ENCODE measurements around the gene RBM24.

RBM24 gene

DNA sequence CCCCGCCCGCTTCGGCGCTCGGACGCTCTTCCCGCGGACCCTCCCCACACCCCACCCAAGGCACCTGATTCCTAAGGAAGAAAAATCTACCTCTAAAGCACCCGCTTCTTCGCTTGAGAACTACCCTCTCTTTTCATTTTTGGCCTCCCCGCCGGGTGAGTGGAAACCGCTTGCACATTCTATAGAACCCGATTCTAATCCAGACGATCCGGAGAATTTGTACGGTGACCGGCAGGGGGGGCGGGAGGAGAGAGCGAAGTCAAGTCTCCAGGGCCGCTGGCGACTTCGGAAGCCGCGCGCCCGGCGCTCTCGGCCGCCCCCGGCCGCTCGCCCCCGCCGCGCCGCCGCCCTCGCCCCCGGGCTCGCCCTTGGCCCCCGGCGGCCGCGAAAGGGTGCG is at the start of gene RBM24:
TSS of gene RBM24 (plus strand) at position 262 of the 397 bp plus-strand sequence. CDS start 221 bp downstream, outside the sequence.
- H3K27me3 ChIP-seq (ENCODE audit: control insufficient read depth in 1 of 2, insufficient read depth in 2 of 2, low read length in 2 of 2): peaks cover 24 to 28% of the 10 kb centered on the region in 2 donors
- no peaks in the 10 kb centered on the region for H3K36me3 ChIP-seq (ENCODE audit: control insufficient read depth in 1 of 2, insufficient read depth in 2 of 2, low read length in 2 of 2)
- H3K4me3 ChIP-seq (ENCODE audit: low read depth in 1 of 2, low read length in 2 of 2): peak within 1 kb of the TSS; percentile 63 to 67
- no peak within 1 kb of the TSS for H3K27ac ChIP-seq (ENCODE audit: low read depth, low read length)
- peak within 1 kb of the TSS; percentile 35 to 42 for H3K9ac ChIP-seq (ENCODE audit: low read depth in 1 of 2, low read length in 2 of 2)
- H3K9me3 ChIP-seq (ENCODE audit: control insufficient read depth in 1 of 2, low read length in 2 of 2): no peaks in the 10 kb centered on the region
- peaks cover 0 to 5% of the 10 kb centered on the region in 2 donors for H3K4me1 ChIP-seq (ENCODE audit: control insufficient read depth in 1 of 2, insufficient read depth in 2 of 2, low read length in 2 of 2)

DNA sequence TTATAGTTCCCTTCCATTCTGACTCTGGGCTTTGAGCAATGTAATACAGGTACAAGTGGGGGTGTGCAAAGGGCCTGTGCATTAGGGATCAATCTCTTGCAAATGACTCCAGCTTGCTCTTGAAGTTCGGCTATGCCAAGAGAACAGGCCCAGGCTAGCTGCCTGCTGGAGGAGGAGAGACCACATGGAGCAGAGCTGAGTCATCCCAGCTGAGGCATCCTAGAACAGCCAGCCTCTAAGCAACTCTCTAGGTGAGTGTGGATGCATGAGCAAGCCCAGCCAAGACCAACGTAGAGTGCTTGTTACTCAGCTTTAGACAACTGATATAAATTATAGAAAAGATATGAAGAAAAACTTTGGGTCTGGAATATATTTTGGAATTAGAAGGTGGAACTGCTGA is 47.6 kb upstream of the RBM24 start:
- no peaks in the 10 kb centered on the region for H3K4me1 ChIP-seq (ENCODE audit: control insufficient read depth in 1 of 2, insufficient read depth in 2 of 2, low read length in 2 of 2)
- H3K9me3 ChIP-seq (ENCODE audit: control insufficient read depth in 1 of 2, low read length in 2 of 2): no peaks in the 10 kb centered on the region
- no peaks in the 10 kb centered on the region for H3K36me3 ChIP-seq (ENCODE audit: control insufficient read depth in 1 of 2, insufficient read depth in 2 of 2, low read length in 2 of 2)
- no peaks in the 10 kb centered on the region for H3K27me3 ChIP-seq (ENCODE audit: control insufficient read depth in 1 of 2, insufficient read depth in 2 of 2, low read length in 2 of 2)
- H3K4me3 ChIP-seq (ENCODE audit: low read depth in 1 of 2, low read length in 2 of 2): no peak overlapping the region
- no peak overlapping the region for H3K27ac ChIP-seq (ENCODE audit: low read depth, low read length)
- no peak overlapping the region for H3K9ac ChIP-seq (ENCODE audit: low read depth in 1 of 2, low read length in 2 of 2)

GRCh38 chr6:17237246-17237645 is 43.9 kb upstream of the RBM24 start:
- Histone ChIP-seq H3K27me3 (ENCODE audit: control insufficient read depth in 1 of 2, insufficient read depth in 2 of 2, low read length in 2 of 2) (no peaks in the 10 kb centered on the region), H3K27ac (ENCODE audit: low read depth, low read length) (no peak overlapping the region), H3K4me1 (ENCODE audit: control insufficient read depth in 1 of 2, insufficient read depth in 2 of 2, low read length in 2 of 2) (no peaks in the 10 kb centered on the region), H3K9me3 (ENCODE audit: control insufficient read depth in 1 of 2, low read length in 2 of 2) (no peaks in the 10 kb centered on the region), H3K36me3 (ENCODE audit: control insufficient read depth in 1 of 2, insufficient read depth in 2 of 2, low read length in 2 of 2) (no peaks in the 10 kb centered on the region), H3K9ac (ENCODE audit: low read depth in 1 of 2, low read length in 2 of 2) (no peak overlapping the region), H3K4me3 (ENCODE audit: low read depth in 1 of 2, low read length in 2 of 2) (no peak overlapping the region)

DNA sequence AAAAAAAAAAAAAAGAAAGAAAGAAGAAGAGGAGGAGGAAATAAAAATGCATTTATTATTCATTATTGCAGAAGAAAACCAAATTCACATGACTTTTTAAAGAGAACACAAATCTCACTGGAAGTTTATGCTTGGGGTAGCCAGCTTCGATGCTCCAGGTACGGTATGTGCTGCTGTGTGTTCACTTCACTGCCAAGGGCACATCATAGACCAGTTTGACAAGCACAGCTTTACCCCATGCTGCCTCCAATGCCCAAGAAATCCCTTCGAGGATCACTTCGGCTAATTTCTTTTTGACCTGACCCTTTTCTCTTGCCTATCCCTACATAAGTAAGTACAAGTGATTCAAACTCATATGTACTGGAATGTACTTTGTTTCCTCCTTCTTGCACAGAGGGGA is 41.9 kb upstream of the RBM24 start:
- Histone ChIP-seq H3K27me3 (ENCODE audit: control insufficient read depth in 1 of 2, insufficient read depth in 2 of 2, low read length in 2 of 2) (no peaks in the 10 kb centered on the region), H3K36me3 (ENCODE audit: control insufficient read depth in 1 of 2, insufficient read depth in 2 of 2, low read length in 2 of 2) (no peaks in the 10 kb centered on the region), H3K9ac (ENCODE audit: low read depth in 1 of 2, low read length in 2 of 2) (no peak overlapping the region), H3K27ac (ENCODE audit: low read depth, low read length) (no peak overlapping the region), H3K4me3 (ENCODE audit: low read depth in 1 of 2, low read length in 2 of 2) (no peak overlapping the region), H3K4me1 (ENCODE audit: control insufficient read depth in 1 of 2, insufficient read depth in 2 of 2, low read length in 2 of 2) (no peaks in the 10 kb centered on the region), H3K9me3 (ENCODE audit: control insufficient read depth in 1 of 2, low read length in 2 of 2) (no peaks in the 10 kb centered on the region)

GRCh38 chr6:17240803-17241500 is 40.2 kb upstream of the RBM24 start:
- Histone ChIP-seq H3K4me1 (ENCODE audit: control insufficient read depth in 1 of 2, insufficient read depth in 2 of 2, low read length in 2 of 2) (no peaks in the 10 kb centered on the region), H3K27ac (ENCODE audit: low read depth, low read length) (no peak overlapping the region), H3K36me3 (ENCODE audit: control insufficient read depth in 1 of 2, insufficient read depth in 2 of 2, low read length in 2 of 2) (no peaks in the 10 kb centered on the region), H3K9me3 (ENCODE audit: control insufficient read depth in 1 of 2, low read length in 2 of 2) (no peaks in the 10 kb centered on the region), H3K4me3 (ENCODE audit: low read depth in 1 of 2, low read length in 2 of 2) (no peak overlapping the region), H3K9ac (ENCODE audit: low read depth in 1 of 2, low read length in 2 of 2) (no peak overlapping the region), H3K27me3 (ENCODE audit: control insufficient read depth in 1 of 2, insufficient read depth in 2 of 2, low read length in 2 of 2) (no peaks in the 10 kb centered on the region)

- H3K9me3 ChIP-seq (ENCODE audit: control insufficient read depth in 1 of 2, low read length in 2 of 2): no peaks in the 10 kb centered on the region
- H3K36me3 ChIP-seq (ENCODE audit: control insufficient read depth in 1 of 2, insufficient read depth in 2 of 2, low read length in 2 of 2): no peaks in the 10 kb centered on the region
- H3K4me3 ChIP-seq (ENCODE audit: low read depth in 1 of 2, low read length in 2 of 2): no peak overlapping the region
- H3K27me3 ChIP-seq (ENCODE audit: control insufficient read depth in 1 of 2, insufficient read depth in 2 of 2, low read length in 2 of 2): no peaks in the 10 kb centered on the region
- H3K4me1 ChIP-seq (ENCODE audit: control insufficient read depth in 1 of 2, insufficient read depth in 2 of 2, low read length in 2 of 2): no peaks in the 10 kb centered on the region
- no peak overlapping the region for H3K27ac ChIP-seq (ENCODE audit: low read depth, low read length)
- no peak overlapping the region for H3K9ac ChIP-seq (ENCODE audit: low read depth in 1 of 2, low read length in 2 of 2)
Measured at GRCh38 chr6:17242087-17242486, 39.1 kb upstream of the RBM24 start.

DNA sequence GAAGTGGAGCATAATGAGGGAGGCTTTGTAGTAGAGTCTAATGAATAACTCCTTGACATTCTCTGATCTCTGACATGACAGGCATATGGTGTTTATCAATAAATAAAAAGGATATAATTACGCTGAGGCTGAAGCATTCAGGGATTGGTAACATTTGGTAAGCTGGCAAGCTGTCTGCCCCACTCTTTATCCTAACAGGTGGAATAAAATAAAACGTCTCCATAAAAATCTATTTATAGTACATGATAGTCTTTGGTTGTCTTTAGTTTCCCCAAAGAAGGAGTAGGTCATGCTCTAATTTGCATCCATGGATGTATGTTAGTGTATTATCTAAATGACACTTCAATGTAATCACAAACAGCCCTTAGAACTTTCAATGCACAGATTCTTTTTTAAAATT is 30.9 kb upstream of the RBM24 start:
- no peak overlapping the region for H3K4me3 ChIP-seq (ENCODE audit: low read depth in 1 of 2, low read length in 2 of 2)
- no peak overlapping the region for H3K9ac ChIP-seq (ENCODE audit: low read depth in 1 of 2, low read length in 2 of 2)
- H3K36me3 ChIP-seq (ENCODE audit: control insufficient read depth in 1 of 2, insufficient read depth in 2 of 2, low read length in 2 of 2): no peaks in the 10 kb centered on the region
- no peaks in the 10 kb centered on the region for H3K4me1 ChIP-seq (ENCODE audit: control insufficient read depth in 1 of 2, insufficient read depth in 2 of 2, low read length in 2 of 2)
- H3K9me3 ChIP-seq (ENCODE audit: control insufficient read depth in 1 of 2, low read length in 2 of 2): no peaks in the 10 kb centered on the region
- no peaks in the 10 kb centered on the region for H3K27me3 ChIP-seq (ENCODE audit: control insufficient read depth in 1 of 2, insufficient read depth in 2 of 2, low read length in 2 of 2)
- no peak overlapping the region for H3K27ac ChIP-seq (ENCODE audit: low read depth, low read length)

DNA sequence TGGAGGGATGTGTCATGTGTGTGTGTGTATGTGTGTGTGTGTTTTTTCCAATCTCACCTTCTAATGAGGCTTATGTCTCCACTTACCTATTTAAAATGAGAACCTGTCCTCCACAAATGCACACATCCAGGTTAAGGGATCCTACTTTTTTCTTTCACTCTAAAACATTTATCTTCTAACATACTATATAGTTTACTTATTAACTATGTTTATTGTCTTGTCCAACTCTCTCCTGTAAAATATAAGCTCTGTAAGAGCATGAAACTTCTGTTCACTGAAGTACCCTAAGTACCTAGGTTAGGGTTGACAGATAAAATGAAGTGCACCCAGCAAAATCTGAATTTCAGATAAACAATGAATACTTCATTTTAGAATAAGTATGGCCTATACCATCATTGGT is 29.2 kb upstream of the RBM24 start:
- H3K27ac ChIP-seq (ENCODE audit: low read depth, low read length): no peak overlapping the region
- no peaks in the 10 kb centered on the region for H3K27me3 ChIP-seq (ENCODE audit: control insufficient read depth in 1 of 2, insufficient read depth in 2 of 2, low read length in 2 of 2)
- no peak overlapping the region for H3K4me3 ChIP-seq (ENCODE audit: low read depth in 1 of 2, low read length in 2 of 2)
- H3K9ac ChIP-seq (ENCODE audit: low read depth in 1 of 2, low read length in 2 of 2): no peak overlapping the region
- no peaks in the 10 kb centered on the region for H3K4me1 ChIP-seq (ENCODE audit: control insufficient read depth in 1 of 2, insufficient read depth in 2 of 2, low read length in 2 of 2)
- H3K36me3 ChIP-seq (ENCODE audit: control insufficient read depth in 1 of 2, insufficient read depth in 2 of 2, low read length in 2 of 2): no peaks in the 10 kb centered on the region
- H3K9me3 ChIP-seq (ENCODE audit: control insufficient read depth in 1 of 2, low read length in 2 of 2): no peaks in the 10 kb centered on the region

GRCh38 chr6:17258749-17259148 is 22.4 kb upstream of the RBM24 start:
- no peak overlapping the region for H3K9ac ChIP-seq (ENCODE audit: low read depth in 1 of 2, low read length in 2 of 2)
- H3K27me3 ChIP-seq (ENCODE audit: control insufficient read depth in 1 of 2, insufficient read depth in 2 of 2, low read length in 2 of 2): no peaks in the 10 kb centered on the region
- H3K36me3 ChIP-seq (ENCODE audit: control insufficient read depth in 1 of 2, insufficient read depth in 2 of 2, low read length in 2 of 2): no peaks in the 10 kb centered on the region
- no peaks in the 10 kb centered on the region for H3K9me3 ChIP-seq (ENCODE audit: control insufficient read depth in 1 of 2, low read length in 2 of 2)
- H3K4me3 ChIP-seq (ENCODE audit: low read depth in 1 of 2, low read length in 2 of 2): no peak overlapping the region
- no peaks in the 10 kb centered on the region for H3K4me1 ChIP-seq (ENCODE audit: control insufficient read depth in 1 of 2, insufficient read depth in 2 of 2, low read length in 2 of 2)
- no peak overlapping the region for H3K27ac ChIP-seq (ENCODE audit: low read depth, low read length)

- no peak overlapping the region for H3K27ac ChIP-seq (ENCODE audit: low read depth, low read length)
- no peaks in the 10 kb centered on the region for H3K9me3 ChIP-seq (ENCODE audit: control insufficient read depth in 1 of 2, low read length in 2 of 2)
- H3K4me3 ChIP-seq (ENCODE audit: low read depth in 1 of 2, low read length in 2 of 2): no peak overlapping the region
- H3K4me1 ChIP-seq (ENCODE audit: control insufficient read depth in 1 of 2, insufficient read depth in 2 of 2, low read length in 2 of 2): no peaks in the 10 kb centered on the region
- H3K9ac ChIP-seq (ENCODE audit: low read depth in 1 of 2, low read length in 2 of 2): no peak overlapping the region
- no peaks in the 10 kb centered on the region for H3K36me3 ChIP-seq (ENCODE audit: control insufficient read depth in 1 of 2, insufficient read depth in 2 of 2, low read length in 2 of 2)
- H3K27me3 ChIP-seq (ENCODE audit: control insufficient read depth in 1 of 2, insufficient read depth in 2 of 2, low read length in 2 of 2): no peaks in the 10 kb centered on the region
Measured at GRCh38 chr6:17265570-17265969, 15.6 kb upstream of the RBM24 start.

All from duodenal mucosa (tissue), 2 donors.